H9 (cell line): Measurements from ENCODE around the gene GPBP1L1. TPM values are rescaled to one million over a fixed set of nuclear protein-coding genes. Genes with fewer than 3 reads are reported as not detected.

Experiments used
- DNase-seq: peaks from one replicate; pipeline ENCODE4 v3.0.0-alpha.2; 2017
- H2AFZ ChIP-seq: one replicate; pipeline ENCODE4 v1.6.1; 2013; ENCODE audit warnings: mild to moderate bottlenecking, low read length, control low read depth, moderate library complexity
- H2AK5ac ChIP-seq: 2 replicates; pipeline ENCODE4 v1.6.1; 2013; ENCODE audit warnings: low read length, control low read depth, mixed read lengths; ENCODE audit not compliant: insufficient read length
- H2BK120ac ChIP-seq: one replicate; pipeline ENCODE4 v1.6.1; 2013; ENCODE audit warnings: low read depth, mild to moderate bottlenecking, low read length, control low read depth, inconsistent platforms; ENCODE audit not compliant: poor library complexity, severe bottlenecking
- H2BK12ac ChIP-seq: 2 replicates; pipeline ENCODE4 v1.6.1; 2013; ENCODE audit warnings: low read length, control low read depth, mixed read lengths, low read depth; ENCODE audit not compliant: insufficient read length
- H2BK15ac ChIP-seq: 2 replicates; pipeline ENCODE4 v1.6.1; 2013; ENCODE audit warnings: low read depth, low read length, control low read depth
- H2BK20ac ChIP-seq: one replicate; pipeline ENCODE4 v1.6.1; 2013; ENCODE audit warnings: low read depth, mild to moderate bottlenecking, low read length, control low read depth, inconsistent platforms; ENCODE audit not compliant: poor library complexity, severe bottlenecking
- H2BK5ac ChIP-seq: 2 replicates; pipeline ENCODE4 v1.6.1; 2013; ENCODE audit warnings: low read length, control low read depth, mixed read lengths; ENCODE audit not compliant: insufficient read length
- H3K14ac ChIP-seq: 2 replicates; pipeline ENCODE4 v1.6.1; 2013; ENCODE audit warnings: low read length, control low read depth; ENCODE audit not compliant: insufficient read depth
- H3K18ac ChIP-seq: 2 replicates; pipeline ENCODE4 v1.6.1; 2013; ENCODE audit warnings: low read depth, mild to moderate bottlenecking, mixed read lengths, low read length, control low read depth; ENCODE audit not compliant: insufficient read length
- H3K23ac ChIP-seq: 2 replicates; pipeline ENCODE4 v1.6.1; 2013; ENCODE audit warnings: low read length, control low read depth, mixed read lengths, low read depth; ENCODE audit not compliant: insufficient read length
- H3K23me2 ChIP-seq: 2 replicates; pipeline ENCODE4 v1.6.1; 2013; ENCODE audit warnings: low read depth, mild to moderate bottlenecking, mixed read lengths, low read length, control low read depth; ENCODE audit not compliant: insufficient read length, poor library complexity, severe bottlenecking
- H3K27ac ChIP-seq: 2 replicates; pipeline ENCODE4 v1.5.1; 2013; ENCODE audit warnings: low read length, control low read depth, mixed read lengths, low read depth; ENCODE audit not compliant: insufficient read length
- H3K27me3 ChIP-seq: 2 replicates; pipeline ENCODE4 v1.6.1; 2013; ENCODE audit warnings: low read length, control low read depth, inconsistent platforms; ENCODE audit not compliant: insufficient read depth
- H3K4ac ChIP-seq: 2 replicates; pipeline ENCODE4 v1.6.1; 2013; ENCODE audit warnings: low read depth, mild to moderate bottlenecking, control low read depth, inconsistent platforms, low read length, moderate library complexity
- H3K4me1 ChIP-seq: 2 replicates; pipeline ENCODE4 v1.6.1; 2013; ENCODE audit warnings: low read length, control low read depth, inconsistent platforms; ENCODE audit not compliant: insufficient read depth
- H3K4me2 ChIP-seq: 2 replicates; pipeline ENCODE4 v1.6.1; 2013; ENCODE audit warnings: low read length, control low read depth, mixed read lengths; ENCODE audit not compliant: insufficient read length, insufficient read depth
- H3K56ac ChIP-seq: 2 replicates; pipeline ENCODE4 v1.6.1; 2013; ENCODE audit warnings: low read depth, mild to moderate bottlenecking, mixed read lengths, low read length, control low read depth; ENCODE audit not compliant: insufficient read length
- H3K79me1 ChIP-seq: 2 replicates; pipeline ENCODE4 v1.6.1; 2013; ENCODE audit warnings: low read depth, mild to moderate bottlenecking, moderate library complexity, low read length, control low read depth, inconsistent platforms; ENCODE audit not compliant: insufficient read depth, poor library complexity, severe bottlenecking
- H3K79me2 ChIP-seq: 2 replicates; pipeline ENCODE4 v1.6.1; 2013; ENCODE audit warnings: low read length, control low read depth, inconsistent platforms; ENCODE audit not compliant: insufficient read depth
- H3K9ac ChIP-seq: 2 replicates; pipeline ENCODE4 v1.6.1; 2013; ENCODE audit warnings: low read length, control low read depth, mixed read lengths; ENCODE audit not compliant: insufficient read length; ENCODE audit errors: extremely low read depth
- H3K9me3 ChIP-seq: one replicate; pipeline ENCODE4 v1.6.1; 2013; ENCODE audit warnings: low read depth, low read length, inconsistent platforms; ENCODE audit not compliant: control insufficient read depth
- H3T11ph ChIP-seq: one replicate; pipeline ENCODE4 v1.6.1; 2013; ENCODE audit warnings: mild to moderate bottlenecking, low read length, control low read depth, inconsistent platforms
- H4K20me1 ChIP-seq: one replicate; pipeline ENCODE4 v1.6.1; 2013; ENCODE audit not compliant: control insufficient read depth, insufficient read length, insufficient read depth
- H4K5ac ChIP-seq: 2 replicates; pipeline ENCODE4 v1.6.1; 2013; ENCODE audit warnings: low read depth, mild to moderate bottlenecking, mixed read lengths, low read length, control low read depth; ENCODE audit not compliant: insufficient read length
- H4K8ac ChIP-seq: replicated peaks from 2 replicates; pipeline ENCODE4 v1.6.1; 2013; ENCODE audit warnings: low read length, control low read depth, mixed read lengths, low read depth; ENCODE audit not compliant: insufficient read length
- H4K91ac ChIP-seq: 2 replicates; pipeline ENCODE4 v1.6.1; 2013; ENCODE audit warnings: low read depth, mild to moderate bottlenecking, moderate library complexity, mixed read lengths, low read length, control low read depth; ENCODE audit not compliant: insufficient read length
- H3K27ac Mint-ChIP-seq, 3 experiments: 2 replicates in 2 of 3; 3 replicates in 1 of 3; pipeline ENCODE4 v1.8.0; 2020 to 2021; ENCODE audit warnings: mixed read lengths in 3 of 3, mild to moderate bottlenecking in 1 of 3, moderate library complexity in 1 of 3
- H3K27me3 Mint-ChIP-seq: 2 replicates; pipeline ENCODE4 v1.8.0; 2021; ENCODE audit warnings: low read depth, mild to moderate bottlenecking, moderate library complexity, mixed read lengths
- H3K36me3 Mint-ChIP-seq, 3 experiments: 2 replicates in 2 of 3; 3 replicates in 1 of 3; pipeline ENCODE4 v1.8.0; 2020 to 2021; ENCODE audit warnings: low read depth in 3 of 3, mixed read lengths in 3 of 3; ENCODE audit not compliant: insufficient read depth in 1 of 3
- H3K4me1 Mint-ChIP-seq, 2 experiments: 2 replicates each; pipeline ENCODE4 v1.8.0; 2020; ENCODE audit warnings: mixed read lengths in 2 of 2
- H3K4me3 Mint-ChIP-seq, 2 experiments: 2 replicates in 1 of 2; 3 replicates in 1 of 2; pipeline ENCODE4 v1.8.0; 2020 to 2021; ENCODE audit warnings: mild to moderate bottlenecking in 2 of 2, mixed read lengths in 2 of 2, moderate library complexity in 1 of 2
- H3K9me3 Mint-ChIP-seq, 2 experiments: 2 replicates in 1 of 2; 3 replicates in 1 of 2; pipeline ENCODE4 v1.8.0; 2020; ENCODE audit warnings: mild to moderate bottlenecking in 2 of 2, mixed read lengths in 2 of 2, moderate library complexity in 1 of 2
- CTCF ChIP-seq: fragments of 200-600 bp; sonication (generic); conservative IDR thresholded peaks from 3 replicates; pipeline ENCODE4 v1.8.0; 2021; ENCODE audit warnings: antibody characterized with exemption, mild to moderate bottlenecking
- WGBS: extraction: QIAGEN DNeasy Blood & Tissue Kit; methylation state at CpG from one replicate; pipeline ENCODE4 v1.1.7; 2013; ENCODE audit warnings: missing lambda C conversion rate, low lambda C conversion rate, mixed read lengths; ENCODE audit not compliant: insufficient read length; ENCODE audit errors: extremely low coverage; 5-methylcytosine and 5-hydroxymethylcytosine counted together
- total RNA-seq: library from RNA; stranded (reverse); gene quantifications from 2 replicates; pipeline ENCODE4 v1.2.1, GENCODE V29; 2021

GPBP1L1 gene
- total RNA-seq, 1 experiment from 2014 or later = 115 TPM

GRCh38 chr1:45644661-45645060 is 41.7 kb downstream of the GPBP1L1 start:
- DNase-seq = no peak
- Histone ChIP-seq H2BK12ac (no peak overlapping the region), H3K23me2 (no peaks in the 10 kb centered on the region), H3K27ac (no peak overlapping the region), H3K79me1 (no peaks in the 10 kb centered on the region), H3K18ac (no peak overlapping the region), H4K5ac (no peak overlapping the region), H2BK20ac (no peak overlapping the region), H3K79me2 (no peaks in the 10 kb centered on the region), H3K4me1 (no peaks in the 10 kb centered on the region), H2AK5ac (no peak overlapping the region), H3K23ac (no peak overlapping the region), H3K9ac (no peak overlapping the region), H2BK5ac (no peak overlapping the region), H3K9me3 (no peaks in the 10 kb centered on the region), H3K4ac (no peak overlapping the region), H2BK15ac (no peak overlapping the region), H3T11ph (no peak overlapping the region), H3K56ac (no peak overlapping the region), H4K91ac (no peak overlapping the region), H3K4me2 (no peak overlapping the region), H2BK120ac (no peak overlapping the region), H4K8ac (no peak overlapping the region), H2AFZ (no peak overlapping the region), H4K20me1 (no peaks in the 10 kb centered on the region), H3K14ac (no peak overlapping the region), H3K27me3 (no peaks in the 10 kb centered on the region)
- no peak overlapping the region for H3K4me3 Mint-ChIP-seq
- H3K27me3 Mint-ChIP-seq = no peaks in the 10 kb centered on the region
- peaks cover 28 to 68% (median 64%) of the 10 kb centered on the region in 3 experiments; a peak in 6 of 7 replicates for H3K36me3 Mint-ChIP-seq
- H3K27ac Mint-ChIP-seq = no peak overlapping the region
- H3K9me3 Mint-ChIP-seq = no peaks in the 10 kb centered on the region
- no peak for TF ChIP-seq CTCF
- no CpG with 5 or more reads among the region's 2 CpGs for WGBS
- H3K4me1 Mint-ChIP-seq = no peaks in the 10 kb centered on the region
